Tibial artery (tissue), 4 donors: ENCODE data around the gene MORN4.
A peak's percentile ranks its signal among the peaks of the same experiment; 100 is the strongest.
"Not testable (repeated sequence)": the region's sequence is repeated elsewhere in the genome, so short reads cannot be mapped to it uniquely, and the experiment has no call there.

Experiments used
- DNase-seq, 2 donors: peaks; one replicate each; pipeline ENCODE4 v3.0.0-alpha.2; 2019
- H3K27ac ChIP-seq, 2 donors: fragments of 200-600 bp; sonication (generic) in 1 of 2; 1 replicate in 1 of 2; 2 replicates in 1 of 2; pipeline ENCODE4 v1.5.1; 2018 to 2019; ENCODE audit warnings: mild to moderate bottlenecking in 1 of 2
- H3K27me3 ChIP-seq, 2 donors: fragments of 200-600 bp; sonication (generic) in 1 of 2; one replicate each; pipeline versions ENCODE4 v1.5.1 to v1.6.0; 2016 to 2019
- H3K36me3 ChIP-seq, 3 donors: fragments of 200-600 bp; sonication (generic) in 2 of 3; one replicate each; pipeline ENCODE4 v1.5.1; 2016 to 2019; ENCODE audit warnings: mild to moderate bottlenecking in 2 of 3
- H3K4me1 ChIP-seq, 4 donors: fragments of 200-600 bp; sonication (generic) in 2 of 4; 1 replicate in 3 of 4; 2 replicates in 1 of 4; pipeline ENCODE4 v1.5.1; 2016 to 2019
- H3K4me3 ChIP-seq, 2 donors: fragments of 200-600 bp; sonication (generic) in 1 of 2; 1 replicate in 1 of 2; 2 replicates in 1 of 2; pipeline ENCODE4 v1.5.1; 2018 to 2019; ENCODE audit warnings: mild to moderate bottlenecking in 2 of 2
- H3K9me3 ChIP-seq, 3 donors: fragments of 200-600 bp; sonication (generic) in 1 of 3; one replicate each; pipeline ENCODE4 v1.5.1; 2016 to 2019
- intact Hi-C: fragments of 100-400 bp; cut with DNase I; formaldehyde crosslinking; loops from one replicate; pipeline ENCODE4 v1.15.0; 2023; ENCODE audit warnings: low total_unique reads
- TF ChIP-seq, protein P1 (sequence below), 2 experiments: fragments of 200-600 bp in 1 of 2; fragments of 450-650 bp in 1 of 2; IDR thresholded peaks; one replicate each; pipeline ENCODE4 v1.5.1; 2017 to 2019; ENCODE audit warnings: antibody characterized with exemption in 2 of 2, mild to moderate bottlenecking in 1 of 2, moderate library complexity in 1 of 2

The MORN4 gene

DNA sequence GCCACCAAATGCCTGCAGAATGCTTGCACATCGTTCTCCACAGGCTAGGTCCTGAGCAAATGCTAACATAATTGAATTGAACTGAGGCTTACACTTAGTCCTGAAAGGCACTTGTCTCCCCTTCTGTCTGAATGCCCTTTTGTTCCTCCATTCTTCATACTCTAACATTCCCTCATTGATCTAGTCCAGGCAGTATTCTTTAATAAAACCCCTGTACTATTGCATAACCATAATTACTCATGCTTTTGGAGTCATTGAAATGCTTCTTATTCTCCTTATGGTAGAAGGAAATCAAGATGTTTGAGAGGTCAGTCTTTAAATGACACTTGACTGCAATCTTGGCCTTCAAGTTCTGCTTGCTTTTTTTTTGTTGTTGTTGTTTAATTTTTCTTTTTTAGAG lies 14.3 kb upstream of the MORN4 start:
- Histone ChIP-seq H3K27ac (no peak overlapping the region), H3K9me3 (no peaks in the 10 kb centered on the region), H3K4me3 (no peak overlapping the region), H3K27me3 (no peaks in the 10 kb centered on the region), H3K36me3 (peaks cover 19 to 39% (median 37%) of the 10 kb centered on the region in 3 donors), H3K4me1 (peaks cover 0 to 30% (median 7%) of the 10 kb centered on the region in 4 donors)
- TF ChIP-seq, protein P1, sequence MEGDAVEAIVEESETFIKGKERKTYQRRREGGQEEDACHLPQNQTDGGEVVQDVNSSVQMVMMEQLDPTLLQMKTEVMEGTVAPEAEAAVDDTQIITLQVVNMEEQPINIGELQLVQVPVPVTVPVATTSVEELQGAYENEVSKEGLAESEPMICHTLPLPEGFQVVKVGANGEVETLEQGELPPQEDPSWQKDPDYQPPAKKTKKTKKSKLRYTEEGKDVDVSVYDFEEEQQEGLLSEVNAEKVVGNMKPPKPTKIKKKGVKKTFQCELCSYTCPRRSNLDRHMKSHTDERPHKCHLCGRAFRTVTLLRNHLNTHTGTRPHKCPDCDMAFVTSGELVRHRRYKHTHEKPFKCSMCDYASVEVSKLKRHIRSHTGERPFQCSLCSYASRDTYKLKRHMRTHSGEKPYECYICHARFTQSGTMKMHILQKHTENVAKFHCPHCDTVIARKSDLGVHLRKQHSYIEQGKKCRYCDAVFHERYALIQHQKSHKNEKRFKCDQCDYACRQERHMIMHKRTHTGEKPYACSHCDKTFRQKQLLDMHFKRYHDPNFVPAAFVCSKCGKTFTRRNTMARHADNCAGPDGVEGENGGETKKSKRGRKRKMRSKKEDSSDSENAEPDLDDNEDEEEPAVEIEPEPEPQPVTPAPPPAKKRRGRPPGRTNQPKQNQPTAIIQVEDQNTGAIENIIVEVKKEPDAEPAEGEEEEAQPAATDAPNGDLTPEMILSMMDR (IDR thresholded peaks at IDR 0.05): no peak
- intact Hi-C loops: no loop called here
- no peak for DNase-seq

DNA sequence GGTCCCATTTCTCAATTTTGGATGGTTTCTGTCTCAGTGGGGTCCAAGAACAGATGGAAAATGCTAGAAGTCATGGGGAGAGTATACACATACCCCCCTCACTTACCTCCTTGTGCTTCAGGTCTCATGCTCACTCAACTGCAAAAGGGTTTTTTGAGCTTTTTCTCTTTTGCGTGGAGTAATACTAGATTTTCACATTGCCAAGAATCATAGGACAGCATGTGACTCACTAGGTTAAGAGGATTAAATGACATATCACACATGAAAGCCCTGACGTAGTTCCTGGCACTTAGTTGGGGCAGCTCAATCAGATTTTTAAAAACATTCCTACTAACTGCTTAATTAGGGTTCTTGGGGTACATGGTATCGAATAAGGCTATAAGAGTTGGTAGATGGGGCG lies 11.6 kb upstream of the MORN4 start:
- intact Hi-C loops: no loop called here
- Histone ChIP-seq H3K4me1 (peaks cover 0 to 41% (median 18%) of the 10 kb centered on the region in 4 donors), H3K4me3 (no peak overlapping the region)

DNA sequence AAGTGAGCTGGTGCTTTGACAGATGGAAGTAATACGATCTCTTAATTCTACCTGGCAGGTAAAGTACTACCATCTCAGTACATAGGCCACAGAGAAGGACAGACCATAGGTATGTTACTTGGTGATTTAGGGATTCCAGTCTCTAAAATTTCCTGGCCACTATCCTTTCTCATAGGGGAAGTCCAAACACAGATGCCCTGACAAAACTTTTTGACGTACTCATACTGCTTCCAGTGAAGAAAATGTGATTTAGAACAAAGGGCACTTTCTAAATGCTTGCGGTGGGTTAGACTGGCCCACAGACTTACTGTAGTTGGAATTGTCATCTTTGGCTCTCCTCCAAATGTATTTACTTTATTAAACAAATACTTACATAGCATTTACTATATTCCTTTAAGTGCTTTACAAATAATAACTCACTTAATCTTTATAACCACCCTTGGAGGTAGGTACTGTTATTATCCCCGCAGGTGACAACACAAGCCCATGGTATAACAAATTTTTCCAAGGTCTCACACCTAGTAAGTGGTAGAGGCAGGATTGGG lies 10.2 kb upstream of the MORN4 start:
- Histone ChIP-seq H3K4me3 (no peak overlapping the region), H3K27ac (no peak overlapping the region), H3K27me3 (no peaks in the 10 kb centered on the region), H3K36me3 (peaks cover 0 to 20% (median 17%) of the 10 kb centered on the region in 3 donors), H3K9me3 (no peaks in the 10 kb centered on the region), H3K4me1 (peaks cover 0 to 27% (median 18%) of the 10 kb centered on the region in 4 donors)
- DNase-seq: no peak
- intact Hi-C loops: no loop called here
- TF ChIP-seq, protein P1 (IDR thresholded peaks at IDR 0.05): no peak

More for the DNA sequence above, 11.6 kb upstream of the MORN4 start:
- no peaks in the 10 kb centered on the region for H3K27me3 ChIP-seq
- TF ChIP-seq, protein P1 (IDR thresholded peaks at IDR 0.05): no peak
- no peaks in the 10 kb centered on the region for H3K9me3 ChIP-seq
- no peak for DNase-seq
- H3K27ac ChIP-seq: no peak overlapping the region
- H3K36me3 ChIP-seq: peaks cover 0 to 20% (median 17%) of the 10 kb centered on the region in 3 donors

DNA sequence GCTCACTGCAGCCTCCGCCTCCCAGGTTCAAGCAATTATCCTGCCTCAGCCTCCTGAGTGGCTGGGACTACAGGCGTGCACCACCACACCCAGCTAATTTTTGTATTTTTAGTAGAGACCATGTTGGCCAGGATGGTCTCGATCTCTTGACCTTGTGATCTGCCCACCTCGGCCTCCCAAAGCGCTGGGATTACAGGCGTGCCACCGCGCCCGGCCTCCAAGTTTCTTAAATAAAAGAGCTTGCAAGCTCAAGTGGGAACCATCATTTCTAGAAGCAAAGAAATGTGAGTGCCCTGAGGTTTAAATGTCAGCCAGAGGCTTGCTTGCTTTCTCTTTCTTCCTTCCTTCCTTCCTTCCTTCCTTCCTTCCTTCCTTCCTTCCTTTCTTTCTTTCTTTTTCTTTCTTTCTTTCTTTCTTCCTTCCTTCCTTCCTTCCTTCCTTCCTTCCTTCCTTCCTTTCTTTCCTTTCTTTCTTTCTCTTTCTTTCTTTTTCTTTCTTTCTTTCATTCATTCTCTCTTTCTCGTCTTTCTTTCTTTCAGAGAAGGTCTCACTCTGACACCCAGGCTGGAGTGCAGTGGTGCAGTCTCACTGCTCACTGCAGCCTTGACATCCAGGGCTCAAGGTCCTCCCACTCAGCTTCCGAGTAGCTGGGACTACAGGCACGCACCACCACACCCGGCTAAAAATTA lies 9.3 kb upstream of the MORN4 start:
- DNase-seq, H3K4me3 ChIP-seq, intact Hi-C loops, H3K9me3 ChIP-seq, H3K27ac ChIP-seq, H3K27me3 ChIP-seq: not testable (repeated sequence)
- Histone ChIP-seq H3K36me3 (peaks cover 0 to 20% (median 17%) of the 10 kb centered on the region in 3 donors), H3K4me1 (peaks cover 0 to 23% (median 14%) of the 10 kb centered on the region in 4 donors)

DNA sequence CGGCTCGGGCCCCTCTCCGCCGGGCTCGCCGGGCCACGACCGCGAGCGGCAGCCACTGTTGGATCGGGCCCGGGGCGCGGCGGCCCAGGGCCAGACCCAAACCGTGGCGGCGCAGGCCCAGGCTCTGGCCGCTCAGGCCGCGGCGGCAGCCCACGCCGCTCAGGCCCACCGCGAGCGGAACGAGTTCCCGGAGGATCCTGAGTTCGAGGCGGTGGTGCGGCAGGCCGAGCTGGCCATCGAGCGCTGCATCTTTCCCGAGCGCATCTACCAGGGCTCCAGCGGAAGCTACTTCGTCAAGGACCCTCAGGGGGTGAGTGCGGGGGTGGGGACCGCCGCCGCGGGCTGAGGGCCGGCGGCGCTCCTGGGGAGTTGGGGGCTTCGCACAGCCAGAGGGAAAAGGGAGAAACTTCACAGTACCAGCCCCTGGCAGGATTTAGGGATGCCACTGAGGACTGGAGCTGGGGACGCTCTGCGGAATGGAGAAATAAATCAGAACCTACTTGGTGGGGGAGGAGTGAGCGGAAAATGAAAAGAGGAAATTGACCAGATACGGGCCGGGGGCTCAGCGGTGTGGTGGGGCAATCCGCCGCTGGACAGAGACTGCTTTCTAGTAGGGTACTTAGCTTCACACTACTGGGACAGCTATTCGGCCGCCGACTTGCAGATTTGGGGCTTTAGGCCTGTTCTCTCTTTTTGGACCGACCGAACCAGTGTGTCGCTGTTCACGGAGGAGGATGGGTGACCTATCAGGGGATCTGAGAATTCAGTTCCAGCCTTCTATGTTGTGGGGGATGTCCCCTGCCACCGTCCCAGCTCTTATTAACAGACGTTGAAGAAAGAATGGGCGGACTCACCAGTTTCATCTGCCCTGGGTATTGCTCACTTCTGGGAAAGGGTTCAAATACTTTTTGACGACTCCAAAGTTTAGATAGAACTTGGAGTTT lies 7.8 kb upstream of the MORN4 start:
- Histone ChIP-seq H3K27ac (peak overlapping the region; percentile 80 to 83), H3K4me1 (peaks cover 0 to 21% (median 13%) of the 10 kb centered on the region in 4 donors), H3K27me3 (no peaks in the 10 kb centered on the region), H3K36me3 (peaks cover 0 to 15% (median 12%) of the 10 kb centered on the region in 3 donors), H3K4me3 (peak overlapping the region; percentile 80 to 89), H3K9me3 (no peaks in the 10 kb centered on the region)
- TF ChIP-seq, protein P1 (IDR thresholded peaks at IDR 0.05): no peak
- peak; percentile 41 to 68 for DNase-seq
- intact Hi-C loops: no loop called here
